Endothelial cell of umbilical vein (primary cell): ENCODE data around the gene GSN. TPM values are rescaled to one million over a fixed set of nuclear protein-coding genes. Genes with fewer than 3 reads are reported as not detected.
A peak's percentile ranks its signal among the peaks of the same experiment; 100 is the strongest.

ENCODE experiments used
- BruUV-seq: library from RNA; stranded (reverse); fragments of 400-500 nt; replicated peaks from 2 replicates; lab custom pipeline; 2021; lab: Mats Ljungman, UMichigan
- CTCF ChIA-PET: fragments of 300-600, 350-600 bp; sonication (Branson Sonifier 250); formaldehyde crosslinking; loops from one replicate; lab custom pipeline; 2021; ENCODE audit warnings: antibody characterized with exemption, inconsistent platforms; lab: Charles Lee
- POLR2A ChIA-PET: fragments of 300-600, 350-600 bp; sonication (Branson Sonifier 250); formaldehyde crosslinking; loops from one replicate; lab custom pipeline; 2021; ENCODE audit warnings: antibody characterized with exemption, inconsistent platforms; lab: Charles Lee
- DNase-seq: peaks from one replicate; pipeline ENCODE4 v3.0.0-alpha.2; 2011; ENCODE audit warnings: low read depth, low spot score
- FAIRE-seq: peaks from 2 replicates; lab custom pipeline; 2011; peaks lifted over from hg19 to GRCh38; lab: Jason Lieb, UNC
- H2AFZ ChIP-seq: 2 replicates; pipeline ENCODE4 v1.6.0; 2012; ENCODE audit warnings: low read depth, low read length, control low read depth, inconsistent platforms
- H3K27ac ChIP-seq: 2 replicates; pipeline ENCODE4 v1.5.1; 2011; ENCODE audit warnings: low read depth, mild to moderate bottlenecking, control low read depth, low read length, moderate library complexity; ENCODE audit not compliant: insufficient read depth
- H3K27me3 ChIP-seq, 2 experiments: 2 replicates each; pipeline versions ENCODE4 v1.6.0 to v1.6.1; 2011; ENCODE audit warnings: low read length in 2 of 2, mixed read lengths in 1 of 2; ENCODE audit not compliant: control insufficient read depth in 2 of 2, insufficient read depth in 2 of 2
- H3K36me3 ChIP-seq, 2 experiments: 2 replicates in 1 of 2; 3 replicates in 1 of 2; pipeline ENCODE4 v1.5.1; 2011; ENCODE audit warnings: low read length in 2 of 2, mild to moderate bottlenecking in 1 of 2, moderate library complexity in 1 of 2; ENCODE audit not compliant: control insufficient read depth in 2 of 2, insufficient read depth in 2 of 2; ENCODE audit errors: extremely low read depth in 1 of 2
- H3K4me1 ChIP-seq: 3 replicates; pipeline ENCODE4 v1.5.1; 2011; ENCODE audit warnings: mild to moderate bottlenecking, low read length; ENCODE audit not compliant: control insufficient read depth, insufficient read depth; ENCODE audit errors: extremely low read depth
- H3K4me2 ChIP-seq: 2 replicates; pipeline ENCODE4 v1.6.1; 2011; ENCODE audit warnings: low read length, control low read depth, mixed read lengths; ENCODE audit not compliant: insufficient read depth
- H3K4me3 ChIP-seq, 3 experiments: fragments of 200-600 bp in 1 of 3; sonication (generic), shearing (Covaris generic) in 1 of 3; replicated peaks in 1 of 3; 2 replicates each; pipeline ENCODE4 v1.5.1; 2011 to 2016; ENCODE audit warnings: control low read depth in 3 of 3, low read length in 3 of 3, mild to moderate bottlenecking in 2 of 3, inconsistent platforms in 1 of 3, low read depth in 1 of 3, moderate library complexity in 1 of 3; ENCODE audit not compliant: insufficient read depth in 1 of 3
- H3K79me2 ChIP-seq: 2 replicates; pipeline ENCODE4 v1.6.0; 2012; ENCODE audit warnings: low read length, inconsistent platforms; ENCODE audit not compliant: control insufficient read depth, insufficient read depth
- H3K9ac ChIP-seq: replicated peaks from 2 replicates; pipeline ENCODE3; 2011; ENCODE audit warnings: low read length, control low read depth; ENCODE audit not compliant: insufficient read depth; ENCODE audit errors: extremely low read depth
- H3K9me1 ChIP-seq: replicated peaks from 3 replicates; pipeline ENCODE4 v1.6.0; 2011; ENCODE audit warnings: mild to moderate bottlenecking, low read length; ENCODE audit not compliant: control insufficient read depth, insufficient read depth; ENCODE audit errors: extremely low read depth
- H3K9me3 ChIP-seq: replicated peaks from 2 replicates; pipeline ENCODE4 v1.5.1; 2012; ENCODE audit warnings: low read length, inconsistent platforms; ENCODE audit not compliant: control insufficient read depth, insufficient read depth
- H4K20me1 ChIP-seq: replicated peaks from 2 replicates; pipeline ENCODE3; 2011; ENCODE audit warnings: mild to moderate bottlenecking, low read length; ENCODE audit not compliant: control insufficient read depth, insufficient read depth; ENCODE audit errors: extremely low read depth
- EZH2 ChIP-seq: IDR thresholded peaks from 2 replicates; pipeline ENCODE4 v1.6.1; 2012; ENCODE audit warnings: borderline replicate concordance, low read depth, mild to moderate bottlenecking, moderate library complexity, low read length, inconsistent platforms; ENCODE audit not compliant: severe bottlenecking
- FOS ChIP-seq: IDR thresholded peaks from 2 replicates; pipeline ENCODE4 v1.6.1; 2011; ENCODE audit warnings: mild to moderate bottlenecking, low read length, moderate library complexity, borderline replicate concordance; ENCODE audit not compliant: insufficient read depth
- GATA2 ChIP-seq: IDR thresholded peaks from 2 replicates; pipeline ENCODE4 v1.7.0; 2011; ENCODE audit warnings: low read depth, mild to moderate bottlenecking, moderate library complexity, mixed read lengths, low read length; ENCODE audit not compliant: insufficient read length, insufficient read depth
- JUN ChIP-seq: IDR thresholded peaks from 2 replicates; pipeline ENCODE4 v1.6.1; 2011; ENCODE audit warnings: borderline replicate concordance, low read depth; ENCODE audit not compliant: insufficient read length, insufficient read depth
- MYC ChIP-seq: IDR thresholded peaks from one replicate; pipeline ENCODE4 v1.6.1; 2011; ENCODE audit warnings: mild to moderate bottlenecking, low read depth, low read length
- POLR2A ChIP-seq: IDR thresholded peaks from 2 replicates; pipeline ENCODE4 v1.6.1; 2012; ENCODE audit warnings: low read depth, mild to moderate bottlenecking, control low read depth, low read length
- POLR2AphosphoS5 ChIP-seq: IDR thresholded peaks from 2 replicates; pipeline ENCODE4 v1.6.1; 2012; ENCODE audit warnings: low read depth, mild to moderate bottlenecking, control low read depth, low read length, moderate library complexity; ENCODE audit not compliant: insufficient read depth
- dilution Hi-C: fragments of 300-500 bp; cut with MboI; formaldehyde crosslinking; loops from one replicate; pipeline ENCODE4 v1.15.0; 2019; ENCODE audit warnings: low sequenced_read_pairs; ENCODE audit not compliant: extremely low pct_ligation_motif_present
- intact Hi-C: fragments of 100-400 bp; cut with micrococcal nuclease; formaldehyde crosslinking; loops from one replicate; pipeline ENCODE4 v1.10.0; 2022
- polyA plus RNA-seq, 4 experiments: library from polyadenylated mRNA; depleted of rRNA in 3 of 4; stranded (reverse) in 3 of 4; unstranded in 1 of 4; fragments of >200 nt; gene quantifications; 2 replicates each; pipeline versions ENCODE4 v1.2.1 to v1.2.3, GENCODE V29; 2011 to 2012; ENCODE audit warnings: missing spikeins in 1 of 4
- total RNA-seq: library from RNA; stranded (reverse); gene quantifications from 2 replicates; pipeline ENCODE4 v1.2.3, GENCODE V29; 2021
- TF ChIP-seq, protein P1 (sequence below), 2 donors: IDR thresholded peaks; 1 replicate in 1 of 2; 2 replicates in 1 of 2; pipeline ENCODE4 v1.5.1; 2011; ENCODE audit warnings: low read length in 2 of 2, mild to moderate bottlenecking in 2 of 2, moderate library complexity in 2 of 2, control low read depth in 1 of 2, inconsistent platforms in 1 of 2, low read depth in 1 of 2; ENCODE audit not compliant: insufficient read depth in 1 of 2; ENCODE audit errors: extremely low read depth in 1 of 2
- TF ChIP-seq, protein P2 (sequence below): IDR thresholded peaks from 2 replicates; pipeline ENCODE4 v1.6.1; 2011; ENCODE audit not compliant: insufficient read depth, insufficient read length

Gene GSN
- total and polyA plus RNA-seq, 2 donors (not counting 3 experiments of a cell fraction or from before 2014, with no cell fraction given): 130 to 232 TPM

- Histone ChIP-seq H3K4me3 (no peak overlapping the region), H3K9me1 (no peaks in the 10 kb centered on the region), H3K9me3 (no peaks in the 10 kb centered on the region), H2AFZ (peak overlapping the region; percentile 66), H3K27me3 (no peaks in the 10 kb centered on the region), H3K27ac (peak overlapping the region; percentile 73), H3K79me2 (no peaks in the 10 kb centered on the region), H3K4me2 (peak overlapping the region; percentile 48), H3K9ac (peak overlapping the region; percentile 42), H3K4me1 (peaks cover 41% of the 10 kb centered on the region), H4K20me1 (no peaks in the 10 kb centered on the region), H3K36me3 (no peaks in the 10 kb centered on the region)
- ChIA-PET CTCF (interaction anchor here (0.5 to 2.6 kb wide), 39 partner anchors 9 to 268 kb away, joined by 3 to 68 read pairs (median 7); partner anchors contain the start of gene GSN), POLR2A (interaction anchor here (1.6 to 1.8 kb wide), 2 partner anchors 9 kb away, joined by 7 to 12 read pairs; partner anchors contain the start of gene GSN)
- DNase-seq: no peak
- dilution Hi-C loops: no loop called here
- no TSS peak for BruUV-seq
- FAIRE-seq: no peak
- TF ChIP-seq MYC: no peak
- no peak for TF ChIP-seq FOS
- no peak for TF ChIP-seq EZH2
- TF ChIP-seq, protein P1, sequence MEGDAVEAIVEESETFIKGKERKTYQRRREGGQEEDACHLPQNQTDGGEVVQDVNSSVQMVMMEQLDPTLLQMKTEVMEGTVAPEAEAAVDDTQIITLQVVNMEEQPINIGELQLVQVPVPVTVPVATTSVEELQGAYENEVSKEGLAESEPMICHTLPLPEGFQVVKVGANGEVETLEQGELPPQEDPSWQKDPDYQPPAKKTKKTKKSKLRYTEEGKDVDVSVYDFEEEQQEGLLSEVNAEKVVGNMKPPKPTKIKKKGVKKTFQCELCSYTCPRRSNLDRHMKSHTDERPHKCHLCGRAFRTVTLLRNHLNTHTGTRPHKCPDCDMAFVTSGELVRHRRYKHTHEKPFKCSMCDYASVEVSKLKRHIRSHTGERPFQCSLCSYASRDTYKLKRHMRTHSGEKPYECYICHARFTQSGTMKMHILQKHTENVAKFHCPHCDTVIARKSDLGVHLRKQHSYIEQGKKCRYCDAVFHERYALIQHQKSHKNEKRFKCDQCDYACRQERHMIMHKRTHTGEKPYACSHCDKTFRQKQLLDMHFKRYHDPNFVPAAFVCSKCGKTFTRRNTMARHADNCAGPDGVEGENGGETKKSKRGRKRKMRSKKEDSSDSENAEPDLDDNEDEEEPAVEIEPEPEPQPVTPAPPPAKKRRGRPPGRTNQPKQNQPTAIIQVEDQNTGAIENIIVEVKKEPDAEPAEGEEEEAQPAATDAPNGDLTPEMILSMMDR (IDR thresholded peaks at IDR 0.05; ENCODE audit: extremely low read depth in 1 of 2, insufficient read depth in 1 of 2, low read depth in 1 of 2, low read length in 2 of 2): no peak
- TF ChIP-seq GATA2: no peak
- TF ChIP-seq JUN: no peak
- TF ChIP-seq, protein P2, sequence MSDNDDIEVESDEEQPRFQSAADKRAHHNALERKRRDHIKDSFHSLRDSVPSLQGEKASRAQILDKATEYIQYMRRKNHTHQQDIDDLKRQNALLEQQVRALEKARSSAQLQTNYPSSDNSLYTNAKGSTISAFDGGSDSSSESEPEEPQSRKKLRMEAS: no peak
- TF ChIP-seq POLR2A: no peak
- TF ChIP-seq POLR2AphosphoS5: no peak
- intact Hi-C loops: loop anchor here (1.0 kb wide), 6 partner anchors 8 to 123 kb away; no protein-coding TSS in a partner anchor
Observed at GRCh38 chr9:121277518-121278295, 9.7 kb downstream of the GSN start.
